Nucleus accumbens (tissue), 56 donors: ENCODE results near the gene BPI.
A peak's percentile ranks its signal among the peaks of the same experiment; 100 is the strongest.
"Not testable (repeated sequence)": the region's sequence is repeated elsewhere in the genome, so short reads cannot be mapped to it uniquely, and the experiment has no call there.

Experiments used
- DNase-seq, 56 donors: peaks; one replicate each; lab custom pipeline; 2025; lab: John Stamatoyannopoulos, UW

BPI gene

DNA sequence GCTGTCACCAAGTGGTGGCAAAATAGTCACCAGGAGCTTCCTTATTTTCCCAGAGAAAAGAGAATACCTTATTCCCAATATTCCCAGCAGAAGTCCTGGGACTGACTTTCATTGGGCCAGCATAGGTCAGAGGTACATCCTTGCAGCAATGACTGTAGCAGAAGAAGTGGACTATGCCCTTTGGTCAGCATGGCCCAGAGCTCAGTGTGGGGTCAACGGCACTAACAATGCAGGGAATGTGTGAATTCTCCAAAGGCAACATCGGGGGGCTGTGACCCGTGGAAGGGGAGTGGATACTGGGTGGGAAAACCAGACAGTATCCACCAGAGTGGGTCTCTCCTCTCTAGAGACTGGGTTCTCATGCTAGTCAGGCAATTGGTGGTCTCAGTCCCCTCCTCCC lies 26.7 kb downstream of the BPI start:
- DNase-seq = no peak

DNA sequence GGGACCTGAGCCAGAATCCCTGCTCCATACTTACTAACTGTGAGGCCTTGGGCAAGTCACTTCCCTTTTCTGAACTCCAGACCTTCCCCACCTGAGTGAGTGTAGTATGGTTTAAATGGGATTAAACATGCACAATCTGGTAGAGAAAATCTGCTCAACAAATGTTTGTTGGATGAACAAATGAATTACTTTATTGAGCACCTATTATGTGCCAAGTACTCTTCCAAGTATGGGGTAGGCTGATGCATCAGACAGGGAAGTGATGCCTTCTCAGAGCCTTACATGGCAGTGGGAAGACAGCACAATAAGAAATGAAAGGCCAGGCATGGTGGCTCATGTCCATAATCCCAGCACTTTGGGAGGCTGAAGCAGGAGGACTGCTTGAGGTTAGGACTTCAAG lies 27.3 kb downstream of the BPI start:
- no peak for DNase-seq

DNA sequence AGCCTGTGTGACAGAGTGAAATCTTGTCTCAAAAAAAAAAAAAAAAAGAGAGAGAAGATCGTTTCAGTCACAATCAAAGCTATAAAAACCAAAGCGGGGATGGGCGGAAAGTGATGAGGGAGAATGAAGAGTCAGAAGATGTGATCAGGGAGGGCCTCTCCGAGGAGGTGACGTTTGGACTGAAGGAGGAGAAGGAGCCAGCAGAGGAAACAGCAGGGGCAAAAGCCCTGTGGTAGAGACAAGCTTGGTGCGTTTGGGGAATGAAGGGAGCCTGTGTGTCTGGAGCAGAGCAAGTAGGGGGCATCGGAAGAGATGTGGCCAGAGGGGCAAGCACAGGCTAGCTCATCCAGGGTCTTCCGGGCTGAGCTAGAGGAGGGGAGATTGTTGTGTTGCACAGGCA lies 27.9 kb downstream of the BPI start:
- DNase-seq = no peak

DNA sequence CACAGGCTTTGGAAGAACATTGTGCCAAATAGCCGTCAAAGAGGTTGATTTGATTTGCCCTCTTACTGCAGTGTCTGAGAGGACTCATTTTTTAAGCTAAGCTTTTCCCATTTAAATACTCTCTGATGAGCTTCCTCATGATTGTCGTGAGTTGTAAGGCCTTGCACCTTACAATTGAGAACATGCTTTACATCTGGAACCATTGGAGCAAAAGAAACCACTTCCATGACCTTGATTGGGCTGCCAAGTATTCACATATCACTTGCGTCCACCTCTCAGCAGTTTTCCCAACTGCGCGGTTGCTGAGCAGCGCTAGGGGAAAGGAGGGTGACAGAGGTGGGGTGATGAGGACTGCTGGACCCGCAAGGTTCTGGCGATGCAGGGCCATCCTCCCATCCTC lies 30.1 kb downstream of the BPI start:
- no peak for DNase-seq

DNA sequence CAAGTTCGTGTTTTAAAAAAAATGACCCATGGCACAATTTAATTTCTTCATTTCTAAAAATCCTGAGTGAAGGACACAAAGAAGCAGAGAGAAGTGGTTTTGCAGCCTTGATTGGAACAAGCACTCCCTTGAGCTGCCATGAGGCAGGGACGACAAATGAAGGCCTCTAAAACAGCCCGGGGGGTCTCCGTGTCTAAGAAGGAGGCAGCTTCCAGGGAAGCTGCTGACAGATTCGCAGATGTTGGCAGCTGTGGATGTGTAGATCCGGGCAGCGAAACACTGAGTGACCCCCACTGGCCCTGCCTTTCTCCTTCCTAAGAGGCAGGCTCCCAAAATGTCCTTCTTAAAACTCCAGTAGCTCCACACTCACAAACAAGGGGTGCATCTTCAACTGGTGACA lies 32.8 kb downstream of the BPI start:
- peak in 1 of 56 donors; percentile 28 for DNase-seq

DNA sequence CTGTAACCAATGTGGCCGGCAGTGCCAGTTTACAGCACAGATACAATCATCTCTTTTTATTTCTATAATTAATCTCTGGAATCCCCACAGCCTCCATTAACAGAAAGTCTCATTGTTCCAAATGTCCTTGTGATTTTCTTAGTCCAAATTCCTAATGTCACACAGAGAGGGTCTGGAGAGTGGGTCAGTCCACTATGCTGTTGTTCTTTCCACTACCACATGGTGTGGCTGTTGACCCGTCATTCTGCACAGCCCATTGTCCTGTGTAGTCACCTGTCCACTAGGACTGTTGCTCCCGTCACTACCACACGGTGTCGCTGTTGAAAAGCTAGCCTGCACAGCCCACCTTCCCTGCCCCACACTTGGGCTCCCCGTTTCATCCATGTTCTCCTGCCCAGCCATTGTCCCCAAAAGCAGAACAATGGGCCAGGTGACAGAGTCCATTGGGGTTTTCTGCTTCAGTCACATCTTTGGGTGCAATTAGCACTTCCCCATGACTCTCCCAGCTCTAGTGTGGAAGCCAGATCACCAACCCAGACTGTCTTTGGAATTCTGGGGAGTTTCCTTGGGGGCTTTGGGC lies 33.7 kb downstream of the BPI start:
- peak in 39 of 56 donors; percentile 3 to 72 (median 35) for DNase-seq

DNA sequence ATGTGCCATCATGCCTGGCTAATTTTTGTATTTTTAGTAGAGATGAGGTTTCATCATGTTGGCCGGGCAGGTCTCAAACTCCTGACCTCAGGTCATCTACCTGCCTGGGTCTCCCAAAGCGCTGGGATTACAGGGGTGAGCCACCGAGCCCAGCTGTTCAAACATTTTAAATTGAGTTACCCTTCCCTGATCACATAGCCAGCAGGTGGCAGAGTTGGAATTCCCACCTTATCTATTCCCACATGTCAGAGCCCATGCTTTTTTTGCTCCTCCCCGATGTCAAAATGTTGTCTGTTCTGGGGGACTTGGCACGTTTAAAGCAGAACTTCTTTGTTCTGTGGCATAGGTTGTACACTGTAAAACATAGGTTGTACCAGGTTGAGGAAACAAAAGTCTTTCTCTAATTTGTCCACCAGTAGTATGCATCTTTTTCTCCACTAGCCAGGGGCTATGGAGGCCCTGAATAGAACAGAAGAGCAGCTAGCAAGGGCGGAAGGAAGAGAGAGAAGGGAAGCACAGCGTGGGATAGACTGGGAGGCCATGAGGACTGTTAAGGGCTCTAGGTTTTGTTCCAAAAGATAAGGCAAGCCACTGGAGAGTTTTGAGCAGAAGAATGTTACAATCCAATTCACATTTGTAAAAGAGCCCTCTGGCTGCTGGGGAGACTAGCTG lies 35.0 kb downstream of the BPI start:
- DNase-seq = peak in 1 of 56 donors; percentile 25

DNA sequence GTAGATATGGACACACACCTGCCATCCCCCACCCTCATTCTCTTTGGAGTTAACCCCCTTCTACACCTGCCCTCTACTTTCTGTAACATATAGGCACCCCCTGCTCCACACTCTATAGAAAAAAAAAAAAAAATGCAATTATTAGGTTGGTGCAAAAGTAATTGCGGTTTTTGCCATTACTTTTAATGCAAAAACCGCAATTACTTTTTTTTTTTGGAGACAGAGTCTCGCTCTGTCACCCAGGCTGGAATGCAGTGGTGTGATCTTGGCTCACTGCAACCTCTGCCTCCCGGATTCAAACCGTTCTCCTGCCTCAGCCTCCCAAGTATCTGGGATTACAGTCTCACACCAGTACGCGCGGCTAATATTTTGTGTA lies 35.6 kb downstream of the BPI start:
- not testable (repeated sequence) for DNase-seq

DNA sequence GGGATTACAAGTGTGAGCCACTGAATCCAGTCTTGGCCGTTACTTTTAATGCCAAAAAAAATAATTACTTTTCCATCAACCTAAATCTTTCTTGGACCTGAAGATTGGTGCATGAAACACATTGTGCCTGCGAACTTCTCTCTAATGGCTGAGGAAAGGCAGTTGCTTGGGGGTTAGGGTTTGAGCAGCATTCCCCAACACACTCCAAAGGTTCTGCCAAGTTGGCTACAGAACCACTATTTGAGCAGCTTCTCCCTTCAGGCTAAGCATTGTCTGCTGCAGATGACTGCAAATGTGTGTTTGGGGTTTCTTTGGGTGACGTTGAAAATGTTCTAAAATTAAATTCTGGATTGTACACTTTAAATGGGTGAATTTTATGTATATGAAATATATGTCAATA lies 36.0 kb downstream of the BPI start:
- no peak for DNase-seq

DNA sequence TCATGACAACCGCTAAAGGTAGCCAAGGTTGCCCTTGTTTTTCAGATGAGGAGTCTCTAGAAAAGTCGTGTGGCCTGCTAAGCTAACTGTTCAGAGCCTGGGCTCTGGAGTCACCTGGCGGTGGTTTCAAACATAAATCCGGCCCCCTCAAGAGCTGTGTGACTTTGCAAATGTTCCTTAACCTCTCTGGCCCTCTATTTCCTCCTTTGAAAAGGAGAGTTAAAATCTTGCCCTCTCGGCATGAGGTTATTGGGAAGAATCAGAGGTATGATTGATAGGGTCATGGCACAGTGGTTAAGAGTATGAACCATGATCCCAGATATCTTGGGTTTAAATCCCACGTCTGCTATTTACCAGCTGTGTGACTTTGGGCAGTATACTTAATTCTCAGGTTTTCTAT lies 36.7 kb downstream of the BPI start:
- no peak for DNase-seq

DNA sequence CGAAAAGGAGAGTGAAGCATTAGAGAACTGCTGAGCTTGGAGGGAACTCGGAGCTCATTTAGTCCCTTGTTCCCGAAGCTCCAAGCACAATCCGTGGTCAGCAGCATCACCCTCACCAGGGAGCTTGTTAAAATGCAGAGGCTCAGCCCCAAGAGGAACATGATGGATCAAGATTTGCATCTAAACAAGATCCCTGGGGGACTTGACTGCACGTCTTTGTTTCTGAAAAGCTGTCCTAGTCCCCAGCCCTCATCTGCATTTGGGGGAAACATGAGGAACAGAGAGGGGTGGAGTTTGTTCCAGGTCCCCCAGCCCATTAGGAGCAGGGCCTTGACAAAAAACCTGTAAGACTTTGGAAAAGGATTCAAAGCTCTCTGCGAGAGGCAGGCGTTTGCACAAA lies 38.3 kb downstream of the BPI start:
- peak in 2 of 56 donors; percentile 21 to 39 for DNase-seq

DNA sequence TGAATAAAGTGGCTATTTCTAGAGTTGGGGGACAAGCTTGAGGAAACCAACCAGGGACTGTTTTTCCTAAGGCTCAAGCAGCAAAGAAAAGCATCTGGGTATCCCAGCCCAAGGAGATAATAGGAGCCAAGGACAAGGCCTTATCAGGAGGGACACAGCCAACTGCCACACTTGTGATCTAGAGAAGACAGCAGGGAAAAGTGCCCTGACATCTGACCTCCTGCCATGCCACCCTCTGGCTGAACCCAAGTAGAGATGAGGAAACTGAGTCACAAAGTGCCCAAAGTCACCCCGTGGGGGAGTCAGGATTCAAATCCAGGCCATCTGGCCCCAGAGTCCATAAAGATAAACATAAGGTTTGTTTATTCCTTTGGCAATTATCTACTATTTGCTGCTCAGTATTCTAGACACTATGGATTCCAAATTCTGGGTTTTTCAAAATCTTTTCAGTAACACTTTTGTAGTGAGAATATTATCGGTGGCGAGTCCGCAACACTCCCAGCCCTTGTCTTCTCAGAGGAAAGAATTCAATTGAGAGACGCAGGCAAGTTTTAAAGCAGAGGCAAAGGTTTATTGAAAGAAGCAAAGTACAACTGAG lies 38.9 kb downstream of the BPI start:
- DNase-seq = no peak

DNA sequence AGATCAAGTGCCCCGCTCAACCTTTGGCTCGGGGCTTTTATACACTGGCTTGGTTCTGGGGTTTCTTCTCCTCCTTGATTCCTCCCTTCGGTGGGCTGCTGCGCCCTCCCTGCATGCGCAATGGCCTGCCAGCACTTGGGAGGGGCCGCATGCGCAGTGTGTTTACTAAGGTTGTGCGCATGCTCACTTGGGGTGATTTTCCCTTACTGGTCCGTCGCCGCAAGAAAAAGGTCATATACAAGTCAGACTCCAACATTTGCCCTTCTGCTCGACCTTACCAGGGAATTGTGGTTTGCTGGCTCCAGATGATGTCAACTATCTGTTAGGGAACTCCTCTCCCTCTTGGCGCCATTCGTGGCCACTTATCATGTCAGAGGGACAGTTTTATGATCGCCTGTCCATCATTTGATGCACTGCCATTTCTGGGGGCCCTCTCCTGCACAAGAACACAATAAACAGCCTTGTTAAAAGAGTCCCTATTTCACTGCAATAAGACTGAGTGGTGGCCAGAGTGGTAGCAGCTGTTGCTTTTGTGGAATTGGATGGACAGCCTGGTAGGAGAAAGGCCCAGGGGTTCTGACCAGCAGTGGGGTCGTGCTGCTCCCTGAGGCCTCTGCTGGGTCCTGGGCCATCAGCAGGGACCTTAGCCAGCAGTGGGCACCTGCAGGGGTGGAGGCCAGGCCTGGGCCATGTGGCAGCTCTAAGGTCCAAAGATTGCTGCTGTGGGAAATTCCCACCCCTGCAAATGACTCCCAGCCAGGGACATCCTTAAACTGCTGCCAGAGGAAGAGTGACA lies 39.6 kb downstream of the BPI start:
- no peak for DNase-seq

DNA sequence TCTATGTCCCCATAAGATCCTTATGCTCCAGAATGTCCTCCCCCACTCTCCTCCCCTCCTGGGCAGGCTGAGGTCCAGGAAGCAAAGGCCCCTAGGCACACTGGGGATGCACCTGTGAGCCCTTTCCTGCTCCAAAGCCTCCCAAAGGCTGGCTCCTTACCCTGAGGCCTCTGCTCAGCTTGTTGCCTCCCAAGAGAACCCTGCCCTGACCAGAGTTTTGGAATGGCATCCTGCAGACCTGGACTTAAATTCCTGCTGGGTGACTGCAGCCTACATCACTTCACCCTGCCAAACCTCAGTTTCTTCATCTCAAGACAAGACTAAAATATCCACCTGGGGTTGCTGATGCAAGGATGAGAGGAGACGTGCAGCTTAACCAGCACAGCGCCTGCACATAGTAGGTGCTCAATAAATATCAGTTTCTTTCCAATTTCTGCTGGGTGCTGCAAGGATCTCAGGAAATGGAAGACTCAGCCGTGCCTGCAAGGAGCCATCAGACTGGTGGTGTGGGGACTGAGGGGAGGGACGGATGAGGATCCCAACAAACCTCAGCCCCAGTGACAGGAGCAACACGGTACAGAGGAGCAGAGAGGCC lies 40.2 kb downstream of the BPI start:
- no peak for DNase-seq

DNA sequence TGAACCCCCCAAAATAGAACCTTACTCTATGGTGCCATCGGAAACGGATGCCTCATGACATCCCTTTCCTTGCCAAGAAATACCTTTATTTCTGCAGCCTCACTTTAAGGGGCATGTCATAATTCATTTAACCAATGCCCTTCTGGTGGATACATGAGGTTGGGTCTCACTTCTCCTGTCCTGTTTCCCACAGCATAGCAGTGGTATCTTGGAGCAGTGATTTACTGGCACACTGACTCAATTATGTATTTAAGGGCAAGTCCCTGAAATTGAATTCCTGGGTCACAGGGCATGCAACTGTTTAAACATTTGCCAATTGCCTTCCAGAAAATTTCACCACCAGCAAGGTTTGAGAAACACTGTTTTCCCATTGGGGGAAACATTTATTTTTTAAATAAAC lies 41.7 kb downstream of the BPI start:
- no peak for DNase-seq

DNA sequence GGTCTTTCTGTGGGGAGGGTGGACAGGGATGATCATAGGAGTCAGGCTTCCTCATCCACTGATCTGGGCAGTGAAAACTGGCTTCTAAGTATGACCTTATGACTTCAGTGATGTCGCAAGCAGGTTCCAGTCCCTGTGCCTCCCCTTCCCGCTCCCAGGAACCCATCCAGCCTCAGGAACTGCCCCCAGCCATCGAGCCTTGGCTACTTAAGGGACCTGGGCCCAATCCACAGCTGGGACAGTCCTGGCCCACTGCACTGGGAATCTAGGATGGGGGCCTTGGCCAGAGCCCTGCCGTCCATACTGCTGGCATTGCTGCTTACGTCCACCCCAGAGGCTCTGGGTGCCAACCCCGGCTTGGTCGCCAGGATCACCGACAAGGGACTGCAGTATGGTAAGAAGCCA lies 42.3 kb downstream of the BPI start, which contains the start of gene LBP:
LBP (plus strand) TSS at position 236 of the 405 bp plus-strand sequence; CDS start at position 271, 35 bp downstream.
- no peak for DNase-seq

DNA sequence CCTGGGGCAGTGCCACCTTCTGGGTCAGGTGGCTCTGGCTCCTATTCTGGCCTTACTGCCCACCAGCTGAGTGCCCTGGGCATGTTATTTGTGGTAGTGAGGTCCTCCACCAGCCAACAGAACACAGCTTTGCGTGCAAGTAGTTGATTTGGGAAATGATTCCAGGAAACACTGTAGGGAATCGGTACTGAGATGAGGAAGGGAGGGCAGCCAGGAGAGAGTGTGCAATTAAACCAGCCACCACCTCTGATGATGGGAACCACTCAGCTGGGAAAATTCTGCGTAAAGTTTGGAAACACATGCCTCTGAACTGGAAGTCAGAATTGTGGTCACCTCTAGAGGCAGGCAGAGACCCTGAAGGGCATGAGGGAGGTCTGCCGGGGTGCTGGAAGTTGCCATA lies 42.8 kb downstream of the BPI start:
- no peak for DNase-seq

DNA sequence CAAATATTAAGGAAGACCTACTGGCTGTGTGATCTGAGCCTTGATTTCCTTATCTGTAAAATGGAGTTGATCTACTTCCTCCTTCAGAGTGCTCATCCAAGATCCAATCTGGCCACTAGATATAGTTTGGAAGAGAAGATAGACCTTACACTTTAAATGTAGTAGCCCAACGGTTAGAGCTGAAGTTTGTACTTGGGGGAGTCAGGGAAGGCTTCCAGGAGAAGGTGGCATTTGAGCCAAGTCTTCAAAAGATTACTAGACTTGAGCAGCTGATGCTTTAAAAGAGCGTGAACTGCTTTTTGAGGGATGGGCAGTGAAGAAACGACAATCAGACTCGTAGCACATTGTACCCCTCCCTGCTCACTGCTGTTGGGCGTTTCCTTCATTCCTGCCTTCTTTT lies 45.9 kb downstream of the BPI start:
- DNase-seq = no peak

DNA sequence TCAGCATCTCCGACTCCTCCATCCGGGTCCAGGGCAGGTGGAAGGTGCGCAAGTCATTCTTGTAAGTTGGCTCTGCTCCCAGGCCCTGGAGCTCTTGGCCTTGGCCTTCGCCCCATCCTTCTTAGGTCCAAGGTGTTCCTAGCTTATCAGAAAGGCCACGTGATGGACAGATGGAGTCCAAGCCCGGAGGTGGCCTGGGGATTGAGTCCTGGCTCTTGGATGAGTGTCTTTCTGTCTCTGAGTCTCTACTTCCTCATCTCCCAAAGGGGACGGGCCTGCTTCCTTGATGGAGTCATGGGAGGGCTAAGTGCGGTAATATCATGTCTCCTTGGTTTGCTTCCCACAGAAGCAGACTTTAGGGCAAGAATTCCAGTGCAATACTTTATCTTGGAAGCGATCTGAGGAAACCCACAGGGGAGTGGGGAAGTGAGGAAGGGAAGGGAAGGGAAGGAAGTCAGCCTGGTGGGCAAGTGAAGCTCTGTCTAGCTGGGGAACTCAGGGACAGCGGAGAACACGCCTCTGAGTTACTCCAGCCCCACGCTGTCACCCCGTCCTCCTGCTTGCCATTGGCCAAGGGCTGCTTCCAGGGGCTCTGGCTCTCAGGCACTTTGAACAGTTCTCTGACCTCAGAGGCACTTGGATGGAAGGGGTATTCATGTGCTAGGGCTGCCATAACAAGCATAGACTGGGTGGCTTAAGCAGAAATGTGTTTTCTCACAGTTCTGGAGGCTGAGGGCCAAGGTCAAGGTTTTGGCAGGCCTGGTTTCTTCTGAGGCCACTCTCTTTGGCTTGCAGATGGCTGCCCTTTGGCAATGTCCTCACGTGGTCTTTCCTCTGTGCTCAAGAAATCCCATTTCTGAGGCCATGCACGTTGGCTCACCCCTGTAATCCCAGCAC lies 47.2 kb downstream of the BPI start:
- no peak for DNase-seq

DNA sequence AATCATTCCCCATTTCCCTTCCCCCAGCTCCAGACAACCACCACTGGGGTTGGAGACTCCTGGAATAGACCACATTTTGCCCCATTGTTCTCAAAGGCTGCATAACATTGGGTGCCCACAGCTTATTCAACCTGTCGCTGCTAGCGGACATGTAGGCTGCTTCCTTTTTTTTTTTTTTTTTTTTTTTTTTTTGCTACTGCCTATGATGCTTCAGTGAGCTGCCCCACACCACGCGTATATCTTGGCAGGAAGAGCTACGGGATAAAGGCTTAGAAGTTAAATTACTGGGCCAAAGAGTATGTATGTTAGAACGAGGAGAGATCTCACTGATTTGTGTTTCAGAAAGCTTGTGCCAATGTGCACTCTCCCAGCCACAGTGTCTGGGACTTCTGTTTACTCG lies 49.4 kb downstream of the BPI start:
- DNase-seq = no peak
